GM21737 (cell line): Measurements from ENCODE around the gene WIPF3.

ENCODE experiments used
- ATAC-seq: cut with Tn5 transposase; IDR thresholded peaks from one replicate; pipeline ENCODE4 v1.9.1; 2021; ENCODE audit warnings: mild to moderate bottlenecking, moderate library complexity; ENCODE audit not compliant: unreplicated experiment

WIPF3 gene

DNA sequence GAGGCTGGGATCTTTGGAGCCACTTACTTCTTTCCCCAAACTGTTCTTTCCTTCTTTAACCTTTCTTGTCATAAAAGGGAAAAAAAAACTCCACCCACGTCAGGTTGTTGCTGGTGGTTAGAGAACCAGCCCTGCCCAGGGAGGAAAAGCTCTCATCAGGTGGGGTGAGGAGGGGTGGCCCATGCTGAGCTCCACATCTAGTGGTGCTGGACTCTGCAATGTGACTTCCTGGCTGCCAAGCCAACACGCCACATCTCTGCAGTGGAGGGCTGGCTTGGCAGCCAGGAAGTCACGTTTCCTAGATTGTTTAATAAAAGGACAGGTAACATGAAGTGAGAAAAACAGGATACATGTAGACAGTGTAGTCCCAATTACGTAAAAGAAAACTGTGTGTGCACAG, 37.4 kb downstream of the WIPF3 start:
- ATAC-seq = no peak

DNA sequence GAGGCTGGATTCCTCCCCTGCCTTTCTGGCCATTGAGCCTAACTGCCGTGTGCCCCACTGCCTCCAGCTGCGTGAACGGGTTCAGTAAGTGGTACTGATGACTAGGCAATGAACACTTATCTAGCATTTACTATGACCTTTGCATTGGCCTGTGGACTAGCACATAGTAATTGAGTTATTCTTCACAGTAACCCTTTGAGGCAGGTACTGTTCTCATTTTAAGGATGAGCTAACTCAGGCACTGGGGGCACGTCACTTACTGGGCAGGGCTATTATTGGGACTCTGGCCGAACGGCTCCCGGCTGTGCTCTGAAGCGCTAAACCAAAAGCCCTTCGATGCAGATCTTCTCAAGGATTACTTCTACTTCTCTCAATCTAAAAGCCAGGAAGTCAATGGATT, 38.3 kb downstream of the WIPF3 start:
- no peak for ATAC-seq

DNA sequence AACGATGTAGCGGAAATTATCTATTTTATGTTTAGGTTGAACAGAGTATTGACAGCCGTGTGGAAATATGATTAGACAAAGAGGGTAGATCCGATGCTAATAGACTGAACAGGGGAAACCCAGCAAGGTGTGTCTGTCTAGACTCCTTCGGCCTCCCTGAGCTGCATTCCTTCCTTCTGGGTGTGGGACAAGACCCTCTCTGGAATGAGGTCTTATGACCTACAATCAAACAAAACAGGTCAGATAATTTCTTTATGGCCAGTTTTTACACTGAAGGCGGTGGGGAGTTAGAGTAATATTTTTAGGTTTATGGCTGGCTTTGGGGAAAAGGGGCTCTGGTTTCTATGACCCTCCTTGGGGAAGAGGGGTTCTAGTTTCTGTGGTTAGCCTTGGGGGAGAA, 41.2 kb downstream of the WIPF3 start:
- no peak for ATAC-seq

DNA sequence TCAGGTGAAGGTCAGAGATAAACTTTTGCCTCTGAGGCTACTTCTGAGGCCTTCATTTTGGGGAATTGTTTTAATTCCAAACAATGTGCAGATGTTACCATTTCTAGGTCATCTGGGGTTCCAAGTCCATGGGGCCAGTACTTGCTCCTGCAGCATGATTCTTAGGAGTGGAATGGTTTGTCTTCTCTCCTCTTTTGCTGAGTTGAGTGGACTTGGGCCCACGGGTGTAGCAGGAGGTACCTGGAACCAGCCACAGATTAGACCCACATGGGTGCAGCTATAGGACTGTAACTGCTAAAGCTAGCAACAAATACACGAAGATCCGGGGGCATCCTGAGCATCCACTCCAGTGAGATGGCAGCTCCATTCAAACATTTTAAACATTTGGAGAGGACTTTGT, 41.6 kb downstream of the WIPF3 start:
- ATAC-seq = no peak

DNA sequence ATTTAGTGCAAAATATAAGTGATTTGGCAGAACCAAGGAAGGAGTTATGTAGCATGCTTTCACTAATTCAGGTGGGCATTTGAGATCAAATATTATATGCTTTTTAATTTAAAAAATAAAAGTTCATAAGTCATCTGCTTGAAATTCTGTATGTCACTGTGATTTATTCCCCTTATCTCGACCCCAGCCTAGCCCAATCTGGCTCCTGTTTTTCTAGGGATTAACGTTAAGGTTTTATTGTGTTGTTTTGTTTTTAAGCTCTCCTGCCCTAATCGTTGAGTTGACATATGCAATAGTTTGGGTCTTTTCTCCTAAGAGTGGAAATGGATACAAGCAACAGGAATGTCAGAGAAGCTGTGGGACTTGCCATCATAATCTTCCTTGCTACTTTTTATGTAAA, 42.6 kb downstream of the WIPF3 start:
- no peak for ATAC-seq

DNA sequence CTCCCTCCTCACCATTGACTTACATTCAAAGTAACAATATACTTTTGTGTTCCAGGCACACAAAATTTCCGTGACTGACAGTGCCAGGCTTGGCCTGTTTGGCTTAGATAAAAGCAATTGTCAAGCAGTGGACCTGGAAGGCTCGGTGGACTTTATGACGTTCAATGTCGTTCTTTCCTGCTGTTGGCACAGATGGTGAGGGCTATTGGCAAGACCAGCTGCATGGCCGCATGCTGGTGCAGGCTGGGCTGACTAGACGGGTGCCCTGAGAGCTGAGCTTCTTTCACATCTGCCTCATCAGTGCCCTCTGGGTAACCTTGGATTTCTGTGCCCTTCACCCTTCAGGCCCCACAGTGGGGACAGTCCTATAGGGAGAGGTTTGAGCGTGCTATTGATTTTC, 45.2 kb downstream of the WIPF3 start:
- no peak for ATAC-seq

DNA sequence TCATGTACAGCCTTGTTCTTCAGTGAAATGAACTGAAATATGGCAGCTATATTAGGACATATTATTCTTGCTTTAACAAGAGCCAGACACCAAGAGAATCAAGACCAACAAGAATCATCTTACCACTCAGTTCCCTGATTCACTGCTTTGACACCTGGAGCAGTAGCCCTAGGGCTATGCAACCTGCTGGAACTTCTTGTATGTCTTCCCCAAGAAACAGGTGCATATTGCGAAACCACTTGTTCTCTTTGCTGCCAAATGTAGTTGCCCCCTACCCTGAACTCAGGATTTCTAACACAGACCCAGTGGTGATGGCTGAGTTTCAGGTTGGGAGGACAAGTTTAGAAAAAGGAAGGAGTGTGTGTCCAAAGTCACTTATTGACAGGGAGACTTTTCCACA, 46.1 kb downstream of the WIPF3 start:
- ATAC-seq = no peak

DNA sequence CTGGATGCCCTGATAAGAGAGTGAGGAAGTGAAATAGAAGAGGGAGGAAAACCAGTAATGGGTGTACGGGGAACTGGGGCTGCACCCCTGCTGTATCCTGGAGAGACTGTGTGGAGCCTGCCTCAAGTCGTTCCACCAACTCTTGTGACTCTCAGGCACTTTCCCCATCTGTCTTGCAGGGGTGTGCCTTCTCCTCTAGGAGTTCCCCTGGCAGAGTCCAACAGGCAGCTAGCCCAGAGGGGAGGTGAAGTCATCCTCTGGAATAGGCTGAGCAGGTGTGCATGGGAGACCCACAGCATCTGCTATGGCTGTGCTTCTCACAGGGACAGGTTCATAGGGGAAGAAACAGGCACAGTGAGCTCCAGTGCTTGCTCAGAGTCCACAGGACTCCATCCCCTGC, 46.8 kb downstream of the WIPF3 start:
- ATAC-seq = no peak

DNA sequence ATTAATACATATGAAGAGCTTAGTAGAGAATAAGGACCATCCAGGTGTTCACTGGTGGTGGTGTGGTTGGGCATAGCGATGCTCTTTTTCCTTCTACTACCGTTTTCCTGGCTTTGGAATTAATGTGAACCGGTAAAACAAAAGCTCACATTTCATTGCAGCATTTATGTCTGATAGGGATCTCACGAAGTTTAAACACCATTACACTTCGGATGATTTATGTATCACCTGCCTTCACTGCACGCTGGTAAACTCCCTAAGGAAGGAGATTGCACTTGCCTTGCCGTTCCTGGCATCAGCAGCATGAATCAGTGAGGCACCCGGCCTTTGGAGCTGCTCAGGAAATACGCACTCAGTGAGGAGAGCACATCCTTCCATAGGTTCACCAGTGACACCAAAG, 47.5 kb downstream of the WIPF3 start:
- no peak for ATAC-seq

DNA sequence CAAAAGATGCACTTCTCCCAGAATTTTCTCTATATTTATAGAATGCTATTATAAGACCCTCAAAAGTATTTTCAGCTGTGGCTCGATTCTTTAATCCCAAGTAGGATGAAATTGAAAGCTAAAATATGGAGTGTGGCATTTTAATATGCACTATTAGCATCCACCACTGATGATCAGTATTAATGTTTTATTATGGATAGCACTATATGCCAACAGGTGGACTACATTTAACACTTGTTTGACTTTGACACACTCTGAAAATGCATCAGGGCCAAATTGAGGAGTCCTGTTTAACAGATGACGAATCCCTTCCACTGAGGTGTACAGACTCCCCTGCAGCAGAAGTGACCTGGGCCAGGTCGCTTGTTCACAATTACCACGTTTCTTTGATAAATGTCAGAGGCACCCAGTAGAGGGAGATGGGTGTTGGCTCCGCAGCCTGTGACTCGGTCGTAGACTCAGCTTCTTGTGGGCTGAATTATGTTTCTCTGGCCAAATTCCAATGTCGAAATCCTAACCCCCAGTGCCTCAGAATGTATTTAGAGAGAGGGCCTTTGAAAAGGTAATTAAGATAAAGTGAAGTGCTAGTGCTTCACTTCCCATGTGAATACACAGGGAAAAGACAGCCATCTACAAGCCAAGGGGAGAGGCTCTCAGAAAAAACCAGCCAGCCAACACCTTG, 48.1 kb downstream of the WIPF3 start:
- ATAC-seq = no peak

DNA sequence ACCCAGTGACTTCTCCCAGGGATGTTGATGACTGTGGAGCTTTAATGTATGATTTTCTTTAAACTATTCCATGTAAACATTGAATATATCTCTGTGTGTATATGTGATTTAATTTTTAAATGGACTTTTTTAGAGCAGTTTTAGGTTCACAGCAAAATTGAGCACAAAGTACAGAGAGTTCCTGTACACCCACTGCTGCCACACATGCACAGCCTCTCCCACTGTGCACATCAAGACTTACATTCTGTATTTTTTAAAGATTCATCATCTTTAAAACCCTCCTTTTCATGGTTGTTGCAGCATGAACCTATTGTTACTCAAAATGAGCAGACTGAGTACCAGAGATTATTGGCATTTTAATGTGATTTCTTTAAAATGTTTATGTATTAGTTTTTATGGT, 51.3 kb downstream of the WIPF3 start:
- no peak for ATAC-seq

DNA sequence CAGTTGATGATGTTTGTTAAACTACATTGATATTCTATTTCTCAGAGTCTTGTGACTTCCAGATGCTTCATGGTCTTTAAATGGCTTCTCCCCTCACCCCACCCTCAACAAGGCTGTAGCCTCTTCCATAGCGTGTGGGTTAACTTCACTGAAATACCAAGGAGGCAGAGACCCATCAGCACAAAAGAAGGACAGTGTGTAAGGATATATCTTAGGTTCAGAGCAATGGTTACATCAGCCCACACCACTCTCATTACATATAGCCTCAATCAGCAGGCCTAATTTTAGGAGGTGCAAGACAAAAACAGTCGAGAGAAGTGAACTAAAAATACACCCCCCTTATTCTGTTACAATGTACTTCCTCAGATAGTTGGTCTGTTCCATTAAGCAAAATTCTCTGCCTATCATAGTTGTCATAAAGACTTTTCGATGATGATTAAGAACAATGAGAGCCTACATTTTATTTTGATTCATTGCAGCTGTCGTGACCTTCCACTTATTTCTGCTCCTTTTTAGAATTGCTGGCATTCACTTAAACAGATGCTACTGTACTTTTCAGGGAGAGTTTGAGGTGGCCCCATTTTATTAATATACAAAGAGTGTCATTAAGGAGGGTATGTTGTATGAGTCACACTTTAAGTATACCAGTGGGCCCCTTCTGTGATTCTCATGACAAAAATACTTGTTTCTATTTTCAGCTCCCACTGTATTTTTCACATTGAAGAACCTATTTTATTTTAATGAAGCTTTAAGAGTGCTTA, 52.1 kb downstream of the WIPF3 start:
- no peak for ATAC-seq

DNA sequence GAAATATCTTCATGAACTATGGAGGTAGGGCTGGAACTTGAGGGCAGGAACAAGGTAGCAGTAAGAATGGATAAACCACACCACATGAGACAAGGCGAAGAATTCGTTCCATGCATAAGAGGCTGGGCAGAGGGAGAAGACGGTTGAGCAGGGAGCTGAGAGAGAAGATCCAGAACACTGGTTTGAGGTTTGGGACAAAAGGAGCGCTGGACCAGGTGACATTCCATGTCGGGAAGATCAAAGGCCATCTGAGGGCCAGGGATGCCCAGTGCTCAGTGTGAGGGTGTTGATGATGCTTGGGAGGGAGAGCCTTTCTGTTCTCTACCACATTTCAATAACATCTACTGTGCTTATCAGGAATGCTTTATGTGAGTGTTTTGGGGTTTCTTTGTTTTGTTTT, 52.8 kb downstream of the WIPF3 start:
- ATAC-seq = no peak

DNA sequence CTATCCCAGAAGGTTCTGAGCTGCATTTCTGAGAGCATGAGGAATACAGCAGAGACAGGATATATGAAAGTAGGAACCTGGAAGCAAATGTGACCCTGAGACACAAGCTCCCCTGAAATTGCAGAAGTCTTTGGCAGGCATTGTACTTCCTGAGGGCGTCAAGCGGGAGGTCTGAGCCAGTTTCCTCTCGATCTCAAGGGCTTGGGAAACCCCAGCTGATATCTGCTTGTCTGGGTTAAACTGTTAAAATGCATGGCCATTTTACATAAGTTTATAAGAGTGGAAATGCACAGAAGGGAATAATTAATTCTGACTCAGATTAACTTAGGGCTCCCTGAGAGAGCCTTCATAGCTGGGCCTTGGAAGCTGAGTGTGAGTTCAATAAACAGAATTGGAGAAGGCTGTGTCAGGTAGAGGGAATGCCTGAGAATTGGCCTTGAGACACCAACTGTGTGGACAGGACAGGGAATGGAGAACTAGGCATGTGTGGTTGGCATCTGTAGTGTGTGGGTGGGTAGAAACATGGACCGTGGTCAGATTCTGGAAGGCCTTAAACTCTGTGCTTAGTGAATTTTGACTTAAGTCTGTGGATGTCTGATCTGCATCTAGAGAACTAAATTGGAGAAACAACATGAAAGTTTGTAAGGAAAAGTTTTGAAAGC, 53.3 kb downstream of the WIPF3 start:
- no peak for ATAC-seq

DNA sequence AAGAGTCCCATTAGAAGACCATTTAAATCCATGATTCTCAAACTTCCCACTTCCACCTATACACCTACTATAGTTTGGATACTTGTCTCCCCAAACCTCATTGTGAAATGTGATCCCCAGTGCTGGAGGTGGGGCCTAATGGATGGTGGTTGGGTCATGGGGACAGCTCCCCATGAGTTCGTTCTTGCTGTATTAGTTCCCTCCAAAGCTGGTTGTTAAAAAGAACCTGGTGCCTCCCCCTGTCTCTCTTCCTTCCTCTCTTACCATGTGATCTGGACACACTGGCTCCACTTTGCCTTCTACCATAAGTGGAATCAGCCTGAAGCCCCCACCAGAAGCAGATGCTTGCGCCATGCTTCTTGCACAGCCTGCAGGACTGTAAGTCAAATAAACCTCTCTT, 53.9 kb downstream of the WIPF3 start:
- no peak for ATAC-seq

DNA sequence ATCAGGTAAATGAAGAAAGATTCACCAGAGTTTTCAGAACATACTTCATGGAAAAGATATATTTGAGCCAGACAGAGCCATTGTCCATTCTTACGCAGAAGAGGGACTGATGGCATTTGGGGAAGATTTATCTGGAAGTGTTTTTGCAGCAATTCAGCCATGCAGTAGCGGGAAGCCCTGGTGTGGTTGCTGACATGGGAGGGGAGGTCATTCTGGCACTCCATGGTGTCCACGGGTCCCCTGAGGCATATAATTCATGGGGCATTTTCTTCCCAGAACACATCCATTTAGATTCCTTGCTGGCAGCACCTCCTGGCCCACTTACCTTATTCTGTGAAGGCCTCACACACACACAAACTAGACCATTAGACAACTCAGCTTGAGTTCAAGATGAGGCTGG, 55.6 kb downstream of the WIPF3 start:
- ATAC-seq = no peak

DNA sequence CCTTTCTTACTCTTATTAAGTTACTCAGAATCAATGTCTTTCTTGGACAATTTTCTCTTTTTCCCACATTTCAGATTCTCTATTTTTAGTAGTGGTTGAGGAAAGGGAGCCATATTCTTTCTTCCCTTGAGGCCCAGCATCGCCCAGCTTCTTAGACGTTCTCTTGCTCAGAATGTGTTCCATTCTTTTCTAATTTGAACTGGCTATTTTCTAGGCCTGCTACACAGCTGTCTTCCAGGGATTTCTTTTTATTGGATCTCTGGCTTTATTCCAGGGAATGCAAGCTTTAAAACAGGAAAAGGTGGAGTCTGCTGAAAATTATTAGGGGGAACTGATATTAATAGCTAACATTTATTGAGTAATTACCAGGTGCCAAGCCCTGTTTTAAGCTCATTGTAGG, 58.3 kb downstream of the WIPF3 start:
- ATAC-seq = no peak

DNA sequence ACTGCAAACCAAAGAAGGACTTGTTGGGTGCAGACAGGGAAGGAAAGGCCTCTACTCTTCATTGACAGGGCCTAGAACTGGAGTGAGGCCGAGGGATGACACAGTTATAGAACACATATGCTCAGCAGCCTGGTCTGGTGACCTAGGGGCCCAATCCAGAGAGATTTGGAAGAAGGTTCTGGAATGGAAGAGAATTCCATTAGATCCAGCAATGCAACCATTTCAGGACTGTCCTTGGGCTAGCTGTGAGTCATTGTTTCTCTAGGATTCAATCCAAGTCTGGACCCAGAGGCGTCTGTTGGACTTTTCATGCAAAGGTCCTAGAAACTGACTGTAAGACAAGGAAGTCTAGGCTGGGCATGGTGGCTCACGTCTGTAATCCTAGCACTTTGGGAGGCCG, 59.2 kb downstream of the WIPF3 start:
- no peak for ATAC-seq

DNA sequence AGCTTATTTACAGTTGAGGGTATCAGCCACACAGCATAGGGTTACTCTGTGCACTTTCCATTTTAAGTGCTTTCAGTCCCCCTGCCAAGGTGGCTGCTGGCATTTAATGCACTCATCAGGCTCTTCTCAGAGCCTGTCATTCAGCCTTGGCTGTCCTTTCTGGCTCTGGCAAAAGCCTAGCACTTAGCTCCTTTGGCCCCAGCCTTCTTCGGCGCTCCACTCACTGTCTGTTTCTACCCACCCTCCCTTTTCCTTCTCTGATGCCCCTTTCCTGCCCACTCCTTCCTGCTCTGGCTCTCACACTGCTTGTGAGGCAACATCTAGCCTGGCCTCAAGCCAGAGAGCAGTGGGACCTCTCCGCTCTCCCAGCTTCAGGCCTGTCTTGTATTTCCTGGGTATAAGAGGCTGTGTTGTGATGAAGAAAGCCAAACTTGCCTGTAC, 60.2 kb downstream of the WIPF3 start:
- no peak for ATAC-seq

DNA sequence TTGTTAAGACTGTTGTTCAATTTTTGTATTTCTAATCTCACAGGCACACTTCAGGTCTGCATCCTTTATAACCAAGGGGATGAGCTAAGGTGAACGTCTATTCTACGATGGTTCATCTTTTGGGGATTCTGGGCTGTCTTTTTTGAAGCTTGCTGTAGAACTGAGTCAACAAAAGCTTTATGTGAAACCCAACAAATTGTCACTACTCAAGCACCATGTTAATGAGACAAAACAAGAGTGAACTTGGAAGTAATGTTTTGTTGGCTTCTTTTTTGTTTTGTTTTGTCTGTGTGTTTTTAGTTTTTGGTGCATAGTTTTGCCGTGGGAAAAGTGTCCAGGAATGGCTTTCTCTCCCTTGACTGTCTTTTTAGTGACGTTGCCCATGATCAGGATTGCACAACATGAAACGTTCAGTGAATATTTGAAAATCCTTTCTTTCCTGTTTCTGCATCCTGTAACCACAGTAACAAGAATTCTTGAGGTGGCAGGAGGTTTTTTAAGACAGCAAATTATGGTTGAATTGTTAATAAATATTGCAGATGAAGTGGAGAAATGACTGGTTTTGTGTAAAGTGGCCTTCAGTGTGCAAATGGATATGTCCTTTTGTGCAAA, 65.6 kb downstream of the WIPF3 start:
- ATAC-seq = no peak

DNA sequence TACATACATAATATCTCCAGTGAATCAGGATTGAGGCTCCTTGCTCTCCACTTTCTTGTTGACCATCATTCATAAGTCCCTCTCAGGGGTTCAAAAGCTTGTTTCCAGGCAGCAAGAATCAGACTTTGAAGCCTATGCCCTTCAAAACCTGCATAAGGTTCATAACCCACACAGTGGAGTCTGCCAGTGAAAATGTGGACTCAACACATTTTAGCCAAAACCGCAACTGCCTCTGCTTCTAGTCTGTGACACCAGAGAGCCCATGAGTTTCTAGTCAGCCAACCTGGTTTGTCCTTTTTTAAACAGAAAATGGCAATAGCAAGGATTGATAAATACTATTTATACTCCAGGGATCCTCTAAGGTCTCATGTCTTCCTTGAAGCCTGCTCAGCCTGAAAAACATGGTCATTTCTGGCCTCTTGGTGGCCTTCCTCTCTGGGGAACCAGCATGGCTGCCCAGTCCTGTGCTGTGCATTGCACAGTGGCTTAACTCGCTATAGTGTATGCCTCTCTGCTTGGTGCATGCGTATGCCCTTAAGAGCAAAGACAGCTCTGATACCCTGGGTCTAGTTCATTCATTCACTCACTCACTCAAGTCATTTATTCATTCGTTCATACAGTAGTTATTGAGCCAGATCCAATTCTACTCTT, 67.5 kb downstream of the WIPF3 start:
- no peak for ATAC-seq
